H1 (cell line): Measurements from ENCODE around the gene TET2. TPM values are rescaled to one million over a fixed set of nuclear protein-coding genes. Genes with fewer than 3 reads are reported as not detected.

Experiments used
- CHD2 ChIP-seq: IDR thresholded peaks from 2 replicates; pipeline ENCODE4 v1.6.1; 2012; ENCODE audit warnings: low read length, improper control_type of control experiment
- HDAC2 ChIP-seq, 2 experiments: fragments of 300-600 bp in 1 of 2; sonication (generic) in 1 of 2; IDR thresholded peaks; 2 replicates each; pipeline ENCODE4 v1.6.1; 2011 to 2012; ENCODE audit warnings: low read depth in 2 of 2, low read length in 2 of 2, mild to moderate bottlenecking in 2 of 2, moderate library complexity in 2 of 2, borderline replicate concordance in 1 of 2, inconsistent platforms in 1 of 2
- SP1 ChIP-seq: IDR thresholded peaks from 2 replicates; pipeline ENCODE4 v1.6.1; 2011; ENCODE audit warnings: low read depth, low read length
- polyA plus RNA-seq, 7 experiments: library from polyadenylated mRNA; depleted of rRNA in 3 of 7; stranded (reverse) in 5 of 7; unstranded in 2 of 7; fragments of >200 nt in 5 of 7; fragments of 200-250 nt in 2 of 7; gene quantifications; 1 replicate in 5 of 7; 2 replicates in 1 of 7; 4 replicates in 1 of 7; pipeline versions ENCODE4 v1.2.1 to v1.2.3, GENCODE V29; 2011 to 2013; ENCODE audit warnings: missing spikeins in 2 of 7, mixed read lengths in 2 of 7
- total RNA-seq: library from RNA; stranded (reverse); fragmentation: NEBNext Ultra II Directional; extraction: Animal tissue kit (Norgen Biotek cat#: 25700); gene quantifications from 2 replicates; pipeline ENCODE4 v1.2.1, GENCODE V29; 2021
- TF ChIP-seq, protein P1 (sequence below): fragments of 300-600 bp; sonication (generic); IDR thresholded peaks from 2 replicates; pipeline ENCODE4 v1.7.1; 2012; ENCODE audit warnings: low read length, moderate library complexity, mild to moderate bottlenecking, inconsistent platforms; ENCODE audit not compliant: insufficient replicate concordance

The TET2 gene
- total and polyA plus RNA-seq, 2 of the 8 experiments (the other 6 are each of a cell fraction or from before 2014, with no cell fraction given): 1.0 to 2.6 TPM

DNA sequence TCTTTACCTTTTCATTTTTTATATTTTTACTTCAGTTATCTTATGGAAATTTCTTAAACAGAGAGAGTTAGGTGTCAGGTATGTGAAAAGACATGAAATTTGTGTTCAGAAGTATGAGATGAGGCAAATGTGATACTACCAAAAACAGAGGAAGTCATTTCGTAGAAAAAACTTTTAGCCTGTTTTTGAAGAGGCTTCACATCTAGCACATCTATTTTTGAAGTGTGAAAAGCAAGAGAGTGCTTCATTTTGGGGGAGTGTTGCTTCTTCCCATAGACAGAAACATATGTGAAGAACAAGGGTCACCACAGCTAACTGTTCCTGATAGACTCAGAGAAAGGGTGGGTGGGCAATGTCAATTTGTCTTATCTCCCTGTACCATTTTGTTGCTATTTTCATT lies 125.3 kb downstream of the TET2 start (continued):
- TF ChIP-seq, protein P1, sequence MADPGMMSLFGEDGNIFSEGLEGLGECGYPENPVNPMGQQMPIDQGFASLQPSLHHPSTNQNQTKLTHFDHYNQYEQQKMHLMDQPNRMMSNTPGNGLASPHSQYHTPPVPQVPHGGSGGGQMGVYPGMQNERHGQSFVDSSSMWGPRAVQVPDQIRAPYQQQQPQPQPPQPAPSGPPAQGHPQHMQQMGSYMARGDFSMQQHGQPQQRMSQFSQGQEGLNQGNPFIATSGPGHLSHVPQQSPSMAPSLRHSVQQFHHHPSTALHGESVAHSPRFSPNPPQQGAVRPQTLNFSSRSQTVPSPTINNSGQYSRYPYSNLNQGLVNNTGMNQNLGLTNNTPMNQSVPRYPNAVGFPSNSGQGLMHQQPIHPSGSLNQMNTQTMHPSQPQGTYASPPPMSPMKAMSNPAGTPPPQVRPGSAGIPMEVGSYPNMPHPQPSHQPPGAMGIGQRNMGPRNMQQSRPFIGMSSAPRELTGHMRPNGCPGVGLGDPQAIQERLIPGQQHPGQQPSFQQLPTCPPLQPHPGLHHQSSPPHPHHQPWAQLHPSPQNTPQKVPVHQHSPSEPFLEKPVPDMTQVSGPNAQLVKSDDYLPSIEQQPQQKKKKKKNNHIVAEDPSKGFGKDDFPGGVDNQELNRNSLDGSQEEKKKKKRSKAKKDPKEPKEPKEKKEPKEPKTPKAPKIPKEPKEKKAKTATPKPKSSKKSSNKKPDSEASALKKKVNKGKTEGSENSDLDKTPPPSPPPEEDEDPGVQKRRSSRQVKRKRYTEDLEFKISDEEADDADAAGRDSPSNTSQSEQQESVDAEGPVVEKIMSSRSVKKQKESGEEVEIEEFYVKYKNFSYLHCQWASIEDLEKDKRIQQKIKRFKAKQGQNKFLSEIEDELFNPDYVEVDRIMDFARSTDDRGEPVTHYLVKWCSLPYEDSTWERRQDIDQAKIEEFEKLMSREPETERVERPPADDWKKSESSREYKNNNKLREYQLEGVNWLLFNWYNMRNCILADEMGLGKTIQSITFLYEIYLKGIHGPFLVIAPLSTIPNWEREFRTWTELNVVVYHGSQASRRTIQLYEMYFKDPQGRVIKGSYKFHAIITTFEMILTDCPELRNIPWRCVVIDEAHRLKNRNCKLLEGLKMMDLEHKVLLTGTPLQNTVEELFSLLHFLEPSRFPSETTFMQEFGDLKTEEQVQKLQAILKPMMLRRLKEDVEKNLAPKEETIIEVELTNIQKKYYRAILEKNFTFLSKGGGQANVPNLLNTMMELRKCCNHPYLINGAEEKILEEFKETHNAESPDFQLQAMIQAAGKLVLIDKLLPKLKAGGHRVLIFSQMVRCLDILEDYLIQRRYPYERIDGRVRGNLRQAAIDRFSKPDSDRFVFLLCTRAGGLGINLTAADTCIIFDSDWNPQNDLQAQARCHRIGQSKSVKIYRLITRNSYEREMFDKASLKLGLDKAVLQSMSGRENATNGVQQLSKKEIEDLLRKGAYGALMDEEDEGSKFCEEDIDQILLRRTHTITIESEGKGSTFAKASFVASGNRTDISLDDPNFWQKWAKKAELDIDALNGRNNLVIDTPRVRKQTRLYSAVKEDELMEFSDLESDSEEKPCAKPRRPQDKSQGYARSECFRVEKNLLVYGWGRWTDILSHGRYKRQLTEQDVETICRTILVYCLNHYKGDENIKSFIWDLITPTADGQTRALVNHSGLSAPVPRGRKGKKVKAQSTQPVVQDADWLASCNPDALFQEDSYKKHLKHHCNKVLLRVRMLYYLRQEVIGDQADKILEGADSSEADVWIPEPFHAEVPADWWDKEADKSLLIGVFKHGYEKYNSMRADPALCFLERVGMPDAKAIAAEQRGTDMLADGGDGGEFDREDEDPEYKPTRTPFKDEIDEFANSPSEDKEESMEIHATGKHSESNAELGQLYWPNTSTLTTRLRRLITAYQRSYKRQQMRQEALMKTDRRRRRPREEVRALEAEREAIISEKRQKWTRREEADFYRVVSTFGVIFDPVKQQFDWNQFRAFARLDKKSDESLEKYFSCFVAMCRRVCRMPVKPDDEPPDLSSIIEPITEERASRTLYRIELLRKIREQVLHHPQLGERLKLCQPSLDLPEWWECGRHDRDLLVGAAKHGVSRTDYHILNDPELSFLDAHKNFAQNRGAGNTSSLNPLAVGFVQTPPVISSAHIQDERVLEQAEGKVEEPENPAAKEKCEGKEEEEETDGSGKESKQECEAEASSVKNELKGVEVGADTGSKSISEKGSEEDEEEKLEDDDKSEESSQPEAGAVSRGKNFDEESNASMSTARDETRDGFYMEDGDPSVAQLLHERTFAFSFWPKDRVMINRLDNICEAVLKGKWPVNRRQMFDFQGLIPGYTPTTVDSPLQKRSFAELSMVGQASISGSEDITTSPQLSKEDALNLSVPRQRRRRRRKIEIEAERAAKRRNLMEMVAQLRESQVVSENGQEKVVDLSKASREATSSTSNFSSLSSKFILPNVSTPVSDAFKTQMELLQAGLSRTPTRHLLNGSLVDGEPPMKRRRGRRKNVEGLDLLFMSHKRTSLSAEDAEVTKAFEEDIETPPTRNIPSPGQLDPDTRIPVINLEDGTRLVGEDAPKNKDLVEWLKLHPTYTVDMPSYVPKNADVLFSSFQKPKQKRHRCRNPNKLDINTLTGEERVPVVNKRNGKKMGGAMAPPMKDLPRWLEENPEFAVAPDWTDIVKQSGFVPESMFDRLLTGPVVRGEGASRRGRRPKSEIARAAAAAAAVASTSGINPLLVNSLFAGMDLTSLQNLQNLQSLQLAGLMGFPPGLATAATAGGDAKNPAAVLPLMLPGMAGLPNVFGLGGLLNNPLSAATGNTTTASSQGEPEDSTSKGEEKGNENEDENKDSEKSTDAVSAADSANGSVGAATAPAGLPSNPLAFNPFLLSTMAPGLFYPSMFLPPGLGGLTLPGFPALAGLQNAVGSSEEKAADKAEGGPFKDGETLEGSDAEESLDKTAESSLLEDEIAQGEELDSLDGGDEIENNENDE: no peak
- TF ChIP-seq HDAC2 (IDR thresholded peaks at IDR 0.05; ENCODE audit: borderline replicate concordance in 1 of 2, low read depth in 2 of 2, low read length in 2 of 2) (no peak), CHD2 (no peak), SP1 (no peak)
